Ishikawa (cell line): Measurements from ENCODE around the gene FAM236D.
"Not testable (repeated sequence)": the region's sequence is repeated elsewhere in the genome, so short reads cannot be mapped to it uniquely, and the experiment has no call there.

Experiments used
- CEBPB ChIP-seq: IDR thresholded peaks from 2 replicates; pipeline ENCODE4 v1.6.1; 2012
- EGR1 ChIP-seq: IDR thresholded peaks from 2 replicates; pipeline ENCODE4 v1.6.1; 2012
- FOXM1 ChIP-seq: IDR thresholded peaks from 2 replicates; pipeline ENCODE4 v1.6.1; 2012; ENCODE audit warnings: low read depth, borderline replicate concordance
- MAX ChIP-seq: IDR thresholded peaks from 2 replicates; pipeline ENCODE4 v1.6.1; 2012
- RAD21 ChIP-seq: IDR thresholded peaks from 2 replicates; pipeline ENCODE4 v1.6.1; 2012; ENCODE audit warnings: low read depth
- REST ChIP-seq: IDR thresholded peaks from 2 replicates; pipeline ENCODE4 v1.6.1; 2012; ENCODE audit warnings: low read depth, mild to moderate bottlenecking
- TCF12 ChIP-seq: IDR thresholded peaks from 2 replicates; pipeline ENCODE4 v1.6.1; 2012; ENCODE audit warnings: low read depth
- TEAD4 ChIP-seq: IDR thresholded peaks from 2 replicates; pipeline ENCODE4 v1.6.1; 2012
- ZBTB7A ChIP-seq: IDR thresholded peaks from 2 replicates; pipeline ENCODE4 v1.6.1; 2012; ENCODE audit warnings: low read depth

The FAM236D gene

GRCh38 chrX:72808110-72808509, at the start of gene FAM236D:
Gene FAM236D, minus strand, starts transcription at chrX:72808210. Its CDS starts 100 bp downstream, at chrX:72808110.
- TF ChIP-seq TEAD4, RAD21, REST: not testable (repeated sequence)

- not testable (repeated sequence) for TF ChIP-seq TCF12, EGR1, FOXM1
These were observed 25.4 kb downstream of the FAM236D start, which contains the start of gene FAM236B for GRCh38 chrX:72782560-72782959. Gene FAM236B, minus strand, starts transcription at chrX:72782660. Its CDS starts 100 bp downstream, at chrX:72782560.

- TF ChIP-seq ZBTB7A, MAX, CEBPB: not testable (repeated sequence)
These were observed 31.1 kb downstream of the FAM236D start, which contains the start of gene DMRTC1B for GRCh38 chrX:72776653-72777466. Gene DMRTC1B, plus strand, starts transcription at chrX:72776890. Its CDS starts 68,246 bp downstream, at chrX:72845136.
